Stimulated activated CD8-positive, alpha-beta memory T cell treated with anti-CD3 and anti-CD28 coated beads, Interleukin-12 subunit alpha, Interleukin-12 subunit beta, amount 100 ng/mL, for 1 hour (primary cell): ENCODE measurements around the gene MRO.
"Not testable (repeated sequence)": the region's sequence is repeated elsewhere in the genome, so short reads cannot be mapped to it uniquely, and the experiment has no call there.

Experiments used
- DNase-seq: peaks from one replicate; pipeline ENCODE4 v3.0.0-alpha.2; 2020; ENCODE audit warnings: low read depth

Gene MRO

GRCh38 chr18:50819728-50820378 lies at the start of gene MRO:
Gene MRO (minus strand): TSS chr18:50820016. CDS start chr18:50809400, 10,616 bp downstream.
- DNase-seq: peak; percentile 66

DNA sequence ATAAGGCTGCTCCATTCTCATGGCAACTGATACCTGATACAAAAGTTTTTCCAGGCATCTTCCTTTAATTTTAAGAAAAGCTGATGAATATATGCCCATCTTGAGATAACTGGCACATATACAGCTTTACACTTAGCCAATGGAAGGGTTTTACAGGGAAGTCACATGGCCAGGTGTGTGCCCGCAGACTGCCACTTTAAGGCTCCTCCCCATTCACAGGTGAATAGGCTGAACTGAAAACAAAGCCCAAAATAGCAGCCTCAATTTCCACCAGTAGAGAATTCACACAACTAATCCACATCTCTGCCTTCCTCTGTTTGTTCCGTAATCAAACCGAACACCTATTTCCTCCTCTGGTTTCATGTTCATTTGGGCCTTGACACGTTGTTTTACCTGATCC lies 49.3 kb upstream of the MRO start:
- no peak for DNase-seq

DNA sequence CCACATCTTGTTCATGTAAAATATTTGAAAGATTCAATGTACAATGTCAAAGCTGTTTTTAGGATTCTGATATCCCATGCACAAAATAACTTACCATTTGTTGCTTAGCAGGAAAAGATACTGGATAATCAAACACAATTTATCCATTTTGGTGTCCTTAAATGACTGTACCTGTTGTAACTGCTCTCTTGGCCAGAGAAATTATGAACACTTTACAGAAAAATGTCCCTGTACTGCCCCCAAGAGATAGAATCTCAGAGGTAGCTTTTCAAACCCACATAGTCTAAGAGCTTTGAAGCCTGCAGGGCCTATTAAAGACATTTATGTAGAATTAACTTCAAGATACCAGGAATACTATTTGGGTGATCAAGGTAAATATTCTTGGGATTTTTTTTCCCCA lies 46.9 kb upstream of the MRO start:
- DNase-seq: no peak

DNA sequence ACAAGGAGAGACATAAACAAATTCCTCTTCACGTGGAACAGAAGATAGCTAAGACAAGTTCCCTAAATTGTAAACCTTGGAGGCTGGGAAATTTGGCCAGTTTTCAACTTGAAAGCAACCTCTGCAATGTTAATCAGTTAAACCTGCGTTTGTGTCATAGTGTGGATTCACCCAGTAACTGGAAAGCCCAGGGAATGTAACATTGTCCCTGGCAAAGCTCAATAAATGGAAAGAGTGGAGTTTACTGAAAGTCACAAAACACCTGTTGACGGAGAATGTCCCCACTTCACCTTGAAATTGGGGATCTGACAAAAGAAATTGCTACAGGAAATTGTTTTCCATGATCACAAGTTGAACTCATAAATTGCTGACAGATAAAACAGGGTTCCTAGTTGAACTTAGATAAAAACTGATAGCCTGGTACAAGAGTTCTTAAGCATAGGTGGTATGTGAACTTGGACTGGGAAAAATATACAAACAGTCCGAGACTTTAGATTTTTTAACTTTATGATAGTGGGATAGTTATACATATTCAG lies 44.1 kb upstream of the MRO start:
- DNase-seq: no peak

DNA sequence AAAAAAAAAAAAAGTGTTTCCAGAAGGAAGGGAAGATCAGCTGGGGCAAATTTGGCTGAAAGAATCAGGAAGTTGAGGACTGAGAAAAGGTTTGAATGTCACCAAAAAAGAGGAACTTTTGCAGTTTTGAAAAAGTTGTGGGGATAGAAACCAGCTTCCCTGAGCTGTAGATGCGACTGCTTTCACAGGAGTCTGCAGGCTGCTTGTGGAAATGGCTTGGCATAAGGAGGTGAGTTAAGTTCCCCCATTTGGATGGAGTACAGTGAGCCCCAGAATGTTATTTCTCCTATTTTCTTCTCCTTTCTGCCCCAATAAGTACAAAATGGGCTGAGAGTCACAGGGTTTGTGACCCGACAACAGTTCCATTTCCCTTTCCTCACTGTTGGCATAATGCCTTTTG lies 42.6 kb upstream of the MRO start:
- DNase-seq: no peak

DNA sequence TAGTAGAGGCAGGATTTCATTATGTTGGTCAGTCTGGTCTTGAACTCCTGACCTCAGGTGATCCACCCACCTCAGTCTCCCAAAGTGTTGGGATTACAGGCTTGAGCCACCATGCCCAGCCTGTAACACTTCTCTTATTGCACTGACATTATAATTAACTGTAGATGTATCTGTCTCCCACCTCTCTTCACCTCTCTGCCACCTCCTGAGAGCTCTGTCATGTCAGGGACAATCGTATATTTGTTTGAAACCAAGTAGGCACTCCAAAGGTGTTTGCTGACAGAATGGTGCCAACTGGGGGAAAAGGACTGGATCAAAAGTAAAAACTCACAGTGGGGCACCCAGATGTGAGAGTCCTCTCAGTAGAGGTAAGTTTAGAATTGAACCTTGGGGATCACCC lies 41.8 kb upstream of the MRO start:
- DNase-seq: no peak

DNA sequence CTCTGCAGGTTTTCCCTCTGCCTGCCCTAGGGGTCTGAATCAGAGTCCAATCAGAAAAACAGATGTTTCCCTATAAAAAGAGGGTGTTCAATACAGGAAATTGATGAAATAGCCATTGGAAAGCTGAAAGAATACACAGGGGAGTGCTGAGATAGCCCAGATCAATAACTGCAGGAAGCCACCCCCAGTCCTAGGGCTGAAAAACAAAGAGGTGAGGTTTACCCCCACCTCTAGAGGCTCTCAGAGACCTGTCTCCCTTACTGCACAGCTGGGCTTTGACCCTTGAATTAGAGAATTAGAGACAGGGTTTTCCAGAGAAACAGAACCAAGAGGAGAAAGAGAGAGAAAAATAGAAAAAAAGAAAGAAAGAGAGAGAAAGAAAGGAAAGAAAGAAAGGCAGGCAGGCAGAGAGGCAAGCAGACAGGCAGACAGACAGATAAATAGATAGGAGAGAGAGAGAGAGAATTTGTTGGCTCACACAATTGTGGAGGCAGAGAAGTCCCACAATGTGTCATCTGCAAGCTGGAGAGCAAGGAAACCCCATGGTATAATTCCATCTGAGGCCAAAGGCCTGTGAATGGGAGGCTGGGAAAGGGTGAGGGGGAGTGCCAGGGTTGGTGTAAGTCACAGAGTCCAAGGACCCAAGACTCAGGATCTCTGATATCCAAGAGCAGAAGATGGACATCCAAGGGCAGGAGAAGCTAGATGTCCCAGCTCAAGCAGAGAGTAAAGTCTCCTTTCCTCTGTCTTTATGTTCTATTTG lies 40.2 kb upstream of the MRO start:
- no peak for DNase-seq

DNA sequence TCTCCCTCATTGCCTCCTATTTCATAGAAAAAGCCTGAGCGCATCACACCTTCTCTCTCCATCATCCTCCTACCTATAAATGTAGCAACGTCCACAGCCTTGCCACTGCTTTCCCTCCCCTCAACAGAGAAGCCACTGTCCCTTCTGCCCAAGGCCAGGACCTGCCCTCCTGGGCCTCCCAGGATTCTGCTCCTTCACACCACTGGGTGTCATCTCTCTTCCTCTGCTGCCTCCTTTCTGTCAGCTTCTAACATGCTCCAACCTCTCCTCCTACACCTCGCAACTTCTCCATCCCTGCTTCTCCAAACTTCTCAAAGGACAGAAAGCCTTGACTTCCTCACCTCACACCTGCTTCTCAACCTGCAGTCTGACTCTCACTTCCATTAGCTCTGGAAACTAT lies 37.9 kb upstream of the MRO start:
- no peak for DNase-seq

- not testable (repeated sequence) for DNase-seq
Observed at GRCh38 chr18:50857166-50857565, 37.4 kb upstream of the MRO start.

DNA sequence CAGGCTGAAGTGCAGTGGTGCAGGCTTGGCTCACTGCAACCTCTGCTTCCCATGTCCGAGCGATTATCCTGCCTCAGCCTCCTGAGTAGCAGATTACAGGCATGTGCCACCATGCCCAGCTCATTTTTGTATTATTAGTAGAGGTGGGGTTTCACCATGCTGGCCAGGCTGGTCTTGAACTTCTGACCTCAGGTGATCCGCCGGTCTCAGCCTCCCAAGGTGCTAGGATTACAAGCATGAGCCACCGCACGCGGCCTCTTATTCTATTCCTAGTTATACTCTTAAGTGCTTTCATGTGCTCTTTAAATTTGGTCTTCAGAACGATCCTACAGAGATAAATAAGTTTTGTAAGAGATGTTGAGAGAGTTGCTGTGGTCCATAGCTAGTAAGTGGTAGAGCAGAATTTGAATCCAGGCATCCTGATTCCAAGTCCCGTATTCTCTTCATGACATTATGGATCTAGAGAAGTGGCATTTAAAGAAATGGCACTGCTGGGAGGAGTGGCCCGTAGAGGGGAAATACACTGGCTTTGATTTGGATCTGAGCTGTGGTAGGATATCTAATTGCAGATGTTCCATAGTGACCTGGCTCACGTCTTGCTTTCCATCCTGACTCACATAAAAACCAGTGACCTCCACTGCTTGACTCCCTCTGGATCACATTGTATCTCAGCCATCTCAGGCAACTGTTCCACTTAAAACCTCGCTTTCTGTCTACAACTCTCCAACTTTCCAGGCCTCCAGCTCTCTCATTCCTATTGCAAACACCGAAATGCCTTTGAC lies 36.4 kb upstream of the MRO start:
- DNase-seq: no peak

- DNase-seq: no peak
Observed at GRCh38 chr18:50853863-50854271, 34.1 kb upstream of the MRO start.

DNA sequence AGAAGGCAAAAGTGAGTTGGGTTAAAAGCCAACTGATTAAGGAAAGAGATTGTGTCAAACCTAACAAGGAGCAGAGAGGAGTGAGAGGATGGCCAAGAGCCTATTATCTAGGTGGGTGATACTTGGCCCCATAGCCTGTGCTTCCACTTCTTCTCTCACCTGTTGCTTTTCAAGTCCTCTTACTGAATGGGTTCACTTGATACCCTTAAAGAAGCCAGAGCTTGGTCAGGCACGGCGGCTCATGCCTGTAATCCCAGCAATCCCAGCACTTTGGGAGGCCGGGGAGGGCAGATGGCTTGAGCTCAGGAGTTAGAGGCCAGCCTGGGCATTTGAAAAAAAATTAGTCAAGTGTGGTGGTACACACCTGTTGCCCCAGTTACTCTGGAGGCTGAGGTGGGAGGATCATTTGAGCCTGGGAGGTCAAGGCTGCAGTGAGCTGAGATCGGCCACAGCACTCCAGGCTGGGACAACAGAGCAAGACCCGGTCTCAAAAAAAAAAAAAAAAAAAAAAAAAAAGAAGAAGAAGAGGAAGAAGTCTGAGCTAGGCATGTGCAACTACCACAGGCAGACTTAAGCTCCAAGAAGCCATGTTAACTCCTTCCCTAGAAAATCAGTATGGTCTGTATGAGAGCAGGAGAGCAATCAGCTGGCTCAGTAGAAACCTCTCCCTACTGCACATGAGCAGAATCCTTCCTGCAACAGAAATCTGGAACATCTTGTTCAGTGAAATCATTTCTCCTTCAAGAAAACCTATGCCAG lies 30.7 kb upstream of the MRO start:
- DNase-seq: no peak

DNA sequence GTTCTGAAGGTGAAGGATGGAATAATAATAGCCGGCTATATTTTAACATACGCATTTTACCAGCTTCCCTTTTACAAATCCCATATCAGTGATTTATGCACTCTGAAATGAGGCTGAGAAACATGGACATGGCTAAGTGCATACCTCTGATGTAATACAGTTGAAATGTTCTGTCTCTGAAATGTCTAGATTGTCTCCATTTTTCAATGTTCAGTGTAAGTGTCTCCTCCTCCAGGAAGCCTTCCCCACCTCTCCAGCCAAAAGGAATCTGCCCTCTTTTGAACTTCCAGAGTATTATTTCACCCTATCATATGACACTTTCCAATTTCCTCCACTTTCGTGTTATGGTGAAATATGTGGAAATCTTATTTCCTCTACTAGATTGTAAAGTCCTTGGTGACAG lies 29.6 kb upstream of the MRO start:
- DNase-seq: no peak

GRCh38 chr18:50848991-50849390 lies 29.2 kb upstream of the MRO start:
- no peak for DNase-seq

GRCh38 chr18:50848061-50848551 lies 28.3 kb upstream of the MRO start:
- no peak for DNase-seq

DNA sequence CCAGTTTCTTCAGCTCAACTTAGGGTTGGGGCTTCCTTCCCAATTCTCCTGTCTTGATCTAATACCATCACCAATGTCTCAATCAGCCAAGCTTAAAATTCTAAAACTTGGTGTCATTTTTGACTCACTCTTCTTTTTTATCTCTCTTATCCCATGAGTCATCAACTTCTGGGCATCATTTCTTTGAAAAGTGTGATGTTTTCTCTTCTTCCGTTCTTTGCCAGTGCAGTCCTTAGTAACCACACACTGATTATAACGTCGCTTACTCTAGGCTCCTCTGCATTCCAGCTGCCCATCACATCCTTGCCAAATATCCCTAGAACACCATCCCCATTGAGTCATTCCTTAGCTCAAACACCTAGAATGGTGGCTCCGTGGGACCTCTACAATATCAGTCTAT lies 27.4 kb upstream of the MRO start:
- DNase-seq: no peak

- no peak for DNase-seq
Observed at GRCh38 chr18:50844960-50845359, 25.1 kb upstream of the MRO start.

DNA sequence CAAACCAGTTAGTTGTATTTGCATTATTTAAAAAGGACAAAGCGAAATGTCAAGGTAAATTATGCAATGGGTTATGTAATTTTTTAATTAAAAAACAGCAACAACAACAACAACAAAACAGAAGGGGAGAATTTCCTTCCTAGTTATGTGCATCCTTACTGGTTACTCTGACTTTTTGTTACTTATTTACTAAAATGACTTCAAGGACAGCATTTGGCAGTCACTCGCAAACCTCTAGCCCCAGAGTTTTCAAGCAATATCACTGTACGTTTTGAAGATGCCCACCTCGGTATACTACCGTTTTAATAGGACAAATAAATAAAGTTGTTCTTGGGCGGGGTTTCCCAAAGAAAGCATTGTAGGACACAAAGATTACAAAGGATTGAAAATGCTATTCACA lies 24.7 kb upstream of the MRO start:
- no peak for DNase-seq

DNA sequence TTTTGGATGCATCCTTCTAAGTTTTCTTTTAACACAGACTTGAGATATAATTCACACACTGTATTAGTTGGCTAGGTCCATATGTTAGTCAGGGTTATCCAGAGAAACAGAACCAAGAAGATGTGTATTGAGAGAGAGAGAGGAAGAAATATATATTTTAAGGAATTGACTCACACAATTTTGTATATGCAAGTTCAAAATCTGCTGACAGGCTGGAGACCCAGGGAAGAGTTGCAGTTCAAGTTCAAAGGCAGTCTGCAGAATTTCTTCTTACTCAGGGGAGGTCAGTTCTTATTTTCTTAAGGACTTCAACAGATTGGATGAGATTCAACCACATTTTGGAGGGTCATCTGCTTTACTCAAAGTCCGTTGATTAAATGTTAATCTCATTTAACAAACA lies 23.0 kb upstream of the MRO start:
- no peak for DNase-seq

DNA sequence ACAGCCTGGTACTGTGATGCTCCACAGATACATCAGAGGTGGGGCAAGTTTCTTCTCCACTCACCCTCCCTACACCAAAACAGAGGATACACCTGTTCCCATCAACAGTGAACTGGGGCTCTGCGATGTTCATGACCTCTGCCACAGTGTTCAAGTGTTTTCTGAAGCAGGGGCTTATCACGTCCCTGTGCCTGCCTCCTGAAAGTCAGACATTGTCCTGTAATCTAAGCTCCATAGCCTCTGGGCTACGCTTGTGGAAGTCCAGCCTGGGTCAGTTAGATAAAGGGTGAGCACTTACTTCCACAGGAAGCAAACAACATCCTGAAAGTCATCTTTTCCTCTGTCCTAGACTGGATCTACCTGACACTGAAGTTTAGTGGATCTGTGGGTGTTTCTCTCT lies 20.2 kb upstream of the MRO start:
- DNase-seq: no peak

GRCh38 chr18:50839341-50839740 lies 19.5 kb upstream of the MRO start:
- DNase-seq: no peak

GRCh38 chr18:50836521-50836957 lies 16.7 kb upstream of the MRO start:
- DNase-seq: no peak
